ENCODE data around the gene IRF4.

Gene IRF4

DNA sequence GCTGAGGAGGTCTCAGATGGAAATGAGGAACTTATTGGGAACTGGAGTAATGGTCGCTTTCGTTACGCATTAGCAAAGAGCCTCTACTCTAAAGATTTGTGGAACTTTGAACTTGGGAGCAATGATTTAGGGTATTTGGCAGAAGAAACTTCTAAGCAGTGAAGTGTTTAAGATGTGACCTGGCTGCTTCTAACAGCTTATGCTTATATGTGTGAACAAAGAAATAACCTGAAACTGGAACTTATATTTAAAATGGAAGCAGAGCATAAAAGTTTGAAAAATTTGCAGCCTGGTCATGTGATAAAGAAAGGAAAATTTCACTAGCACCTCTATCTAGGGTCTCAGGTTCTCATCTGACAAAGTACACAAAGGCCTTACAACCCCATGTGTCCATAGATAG is 23.5 kb downstream of the IRF4 start:
- TF ChIP-seq RAD21 (IDR thresholded peaks at IDR 0.05; ENCODE audit: low read depth) = no peak
- no peak for TF ChIP-seq TEAD4 (IDR thresholded peaks at IDR 0.05)
- TF ChIP-seq, protein P1, sequence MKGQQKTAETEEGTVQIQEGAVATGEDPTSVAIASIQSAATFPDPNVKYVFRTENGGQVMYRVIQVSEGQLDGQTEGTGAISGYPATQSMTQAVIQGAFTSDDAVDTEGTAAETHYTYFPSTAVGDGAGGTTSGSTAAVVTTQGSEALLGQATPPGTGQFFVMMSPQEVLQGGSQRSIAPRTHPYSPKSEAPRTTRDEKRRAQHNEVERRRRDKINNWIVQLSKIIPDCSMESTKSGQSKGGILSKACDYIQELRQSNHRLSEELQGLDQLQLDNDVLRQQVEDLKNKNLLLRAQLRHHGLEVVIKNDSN (IDR thresholded peaks at IDR 0.05) = no peak
- TF ChIP-seq CEBPB (IDR thresholded peaks at IDR 0.05) = no peak
- TF ChIP-seq CREB1 (IDR thresholded peaks at IDR 0.05; ENCODE audit: low read depth) = no peak

DNA sequence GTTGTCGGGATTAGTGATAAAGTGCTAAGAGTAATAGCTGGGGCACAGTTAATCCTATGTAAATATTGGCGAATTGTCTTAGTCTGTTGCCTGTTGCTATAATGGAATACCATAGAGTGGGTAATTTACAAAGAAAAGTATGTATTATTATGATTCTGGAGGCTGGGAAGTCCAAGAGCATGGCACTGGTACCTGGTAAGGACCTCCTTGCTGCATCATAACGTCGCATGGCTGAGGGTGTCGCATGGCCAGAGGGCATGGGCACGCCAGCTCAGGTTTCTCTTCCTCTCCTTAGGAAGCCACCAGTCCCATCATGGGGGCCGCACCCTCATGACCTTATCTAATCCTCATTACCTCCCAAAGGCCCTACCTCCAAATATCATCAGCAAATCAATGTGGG is 29.7 kb downstream of the IRF4 start:
- TF ChIP-seq, protein P1 (IDR thresholded peaks at IDR 0.05) = no peak
- TF ChIP-seq TAF1 (IDR thresholded peaks at IDR 0.05; ENCODE audit: low read depth) = no peak
- TF ChIP-seq ZBTB7A (IDR thresholded peaks at IDR 0.05; ENCODE audit: low read depth) = no peak
- no peak for TF ChIP-seq NFIC (IDR thresholded peaks at IDR 0.05)
- TF ChIP-seq, protein P2, sequence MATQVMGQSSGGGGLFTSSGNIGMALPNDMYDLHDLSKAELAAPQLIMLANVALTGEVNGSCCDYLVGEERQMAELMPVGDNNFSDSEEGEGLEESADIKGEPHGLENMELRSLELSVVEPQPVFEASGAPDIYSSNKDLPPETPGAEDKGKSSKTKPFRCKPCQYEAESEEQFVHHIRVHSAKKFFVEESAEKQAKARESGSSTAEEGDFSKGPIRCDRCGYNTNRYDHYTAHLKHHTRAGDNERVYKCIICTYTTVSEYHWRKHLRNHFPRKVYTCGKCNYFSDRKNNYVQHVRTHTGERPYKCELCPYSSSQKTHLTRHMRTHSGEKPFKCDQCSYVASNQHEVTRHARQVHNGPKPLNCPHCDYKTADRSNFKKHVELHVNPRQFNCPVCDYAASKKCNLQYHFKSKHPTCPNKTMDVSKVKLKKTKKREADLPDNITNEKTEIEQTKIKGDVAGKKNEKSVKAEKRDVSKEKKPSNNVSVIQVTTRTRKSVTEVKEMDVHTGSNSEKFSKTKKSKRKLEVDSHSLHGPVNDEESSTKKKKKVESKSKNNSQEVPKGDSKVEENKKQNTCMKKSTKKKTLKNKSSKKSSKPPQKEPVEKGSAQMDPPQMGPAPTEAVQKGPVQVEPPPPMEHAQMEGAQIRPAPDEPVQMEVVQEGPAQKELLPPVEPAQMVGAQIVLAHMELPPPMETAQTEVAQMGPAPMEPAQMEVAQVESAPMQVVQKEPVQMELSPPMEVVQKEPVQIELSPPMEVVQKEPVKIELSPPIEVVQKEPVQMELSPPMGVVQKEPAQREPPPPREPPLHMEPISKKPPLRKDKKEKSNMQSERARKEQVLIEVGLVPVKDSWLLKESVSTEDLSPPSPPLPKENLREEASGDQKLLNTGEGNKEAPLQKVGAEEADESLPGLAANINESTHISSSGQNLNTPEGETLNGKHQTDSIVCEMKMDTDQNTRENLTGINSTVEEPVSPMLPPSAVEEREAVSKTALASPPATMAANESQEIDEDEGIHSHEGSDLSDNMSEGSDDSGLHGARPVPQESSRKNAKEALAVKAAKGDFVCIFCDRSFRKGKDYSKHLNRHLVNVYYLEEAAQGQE (IDR thresholded peaks at IDR 0.05; ENCODE audit: low read depth) = no peak

DNA sequence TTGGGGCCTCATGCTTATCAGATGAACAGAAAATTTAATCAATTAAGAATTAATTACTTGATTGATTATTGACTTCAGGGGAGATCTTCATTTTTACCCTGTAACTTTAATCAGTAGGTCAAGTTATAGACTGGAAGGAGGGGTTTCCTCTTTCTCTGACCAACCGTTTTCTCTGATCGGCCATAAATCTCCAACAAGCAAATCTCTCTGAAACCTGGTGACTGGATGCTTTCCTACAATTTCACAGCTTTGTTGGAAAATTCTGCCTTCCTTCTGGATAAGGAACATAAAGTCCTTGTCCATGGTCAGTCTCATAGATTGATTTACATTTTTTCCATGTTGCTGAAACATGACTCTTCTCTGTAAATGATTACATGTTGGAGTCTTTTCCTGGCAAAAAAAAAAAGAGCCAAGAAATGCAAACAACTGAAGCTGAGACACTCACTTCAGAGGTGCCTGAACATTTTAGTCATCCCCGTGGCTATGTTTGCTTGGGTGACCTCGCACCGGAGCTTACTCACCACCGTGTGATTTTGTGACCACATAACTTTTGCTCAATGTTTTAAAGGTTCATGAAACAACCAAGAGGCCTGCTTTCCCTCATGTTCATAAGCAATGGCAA is 31.0 kb downstream of the IRF4 start:
- TF ChIP-seq CREB1 (IDR thresholded peaks at IDR 0.05; ENCODE audit: low read depth) (no peak), RAD21 (IDR thresholded peaks at IDR 0.05; ENCODE audit: low read depth) (no peak)

DNA sequence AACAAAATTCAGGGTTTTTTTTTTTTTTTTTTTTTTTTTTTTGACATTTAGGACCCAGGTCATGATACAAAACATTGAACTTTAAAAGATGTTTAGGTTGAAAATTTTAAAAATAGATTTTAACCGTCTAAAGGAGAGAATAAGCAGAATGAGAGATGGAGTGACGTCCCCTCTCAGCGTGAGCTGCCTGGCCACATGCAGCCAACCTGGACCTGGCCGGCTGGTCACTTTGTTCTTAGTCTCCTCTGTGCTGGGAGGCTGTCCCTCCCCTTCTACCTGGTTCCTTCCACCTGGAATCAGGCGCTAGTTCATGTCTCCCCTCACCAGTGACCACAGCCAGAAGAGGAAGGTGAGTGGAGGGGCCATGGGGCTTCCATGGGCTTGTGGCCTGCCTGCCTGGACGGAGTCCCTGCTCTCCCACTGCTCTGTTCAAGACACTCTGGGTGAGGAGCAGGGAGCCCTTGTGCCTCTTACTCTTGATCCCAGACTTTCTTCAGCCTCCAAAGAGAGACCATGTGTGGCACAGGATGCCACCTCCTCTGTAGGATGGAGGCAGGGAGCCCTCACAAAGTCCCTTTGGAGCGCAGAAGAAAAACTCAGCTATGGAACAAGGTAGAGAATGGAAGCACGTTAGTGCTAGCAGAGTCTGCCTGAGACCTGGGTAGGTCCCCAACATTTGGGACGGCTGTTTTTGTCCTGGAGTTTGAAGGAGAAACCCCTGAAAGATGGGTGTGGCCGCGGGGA is 31.7 kb downstream of the IRF4 start:
- TF ChIP-seq ZBTB7A (IDR thresholded peaks at IDR 0.05; ENCODE audit: low read depth) = no peak
- TF ChIP-seq, protein P3, sequence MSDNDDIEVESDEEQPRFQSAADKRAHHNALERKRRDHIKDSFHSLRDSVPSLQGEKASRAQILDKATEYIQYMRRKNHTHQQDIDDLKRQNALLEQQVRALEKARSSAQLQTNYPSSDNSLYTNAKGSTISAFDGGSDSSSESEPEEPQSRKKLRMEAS (IDR thresholded peaks at IDR 0.05) = no peak
- TF ChIP-seq RAD21 (IDR thresholded peaks at IDR 0.05; ENCODE audit: low read depth) = no peak
- TF ChIP-seq FOXM1 (IDR thresholded peaks at IDR 0.05; ENCODE audit: borderline replicate concordance, low read depth) = no peak
- no peak for TF ChIP-seq CREB1 (IDR thresholded peaks at IDR 0.05; ENCODE audit: low read depth)
- no peak for TF ChIP-seq TAF1 (IDR thresholded peaks at IDR 0.05; ENCODE audit: low read depth)
- TF ChIP-seq TCF12 (IDR thresholded peaks at IDR 0.05; ENCODE audit: low read depth) = no peak
- TF ChIP-seq EP300 (IDR thresholded peaks at IDR 0.05; ENCODE audit: borderline replicate concordance) = no peak
- no peak for TF ChIP-seq NFIC (IDR thresholded peaks at IDR 0.05)
- TF ChIP-seq, protein P2 (IDR thresholded peaks at IDR 0.05; ENCODE audit: low read depth) = no peak
- TF ChIP-seq TEAD4 (IDR thresholded peaks at IDR 0.05) = no peak
- no peak for TF ChIP-seq CEBPB (IDR thresholded peaks at IDR 0.05)
- TF ChIP-seq, protein P1 (IDR thresholded peaks at IDR 0.05) = no peak
- TF ChIP-seq EGR1 (IDR thresholded peaks at IDR 0.05) = no peak
- no peak for TF ChIP-seq YY1 (IDR thresholded peaks at IDR 0.05; ENCODE audit: low read depth)

DNA sequence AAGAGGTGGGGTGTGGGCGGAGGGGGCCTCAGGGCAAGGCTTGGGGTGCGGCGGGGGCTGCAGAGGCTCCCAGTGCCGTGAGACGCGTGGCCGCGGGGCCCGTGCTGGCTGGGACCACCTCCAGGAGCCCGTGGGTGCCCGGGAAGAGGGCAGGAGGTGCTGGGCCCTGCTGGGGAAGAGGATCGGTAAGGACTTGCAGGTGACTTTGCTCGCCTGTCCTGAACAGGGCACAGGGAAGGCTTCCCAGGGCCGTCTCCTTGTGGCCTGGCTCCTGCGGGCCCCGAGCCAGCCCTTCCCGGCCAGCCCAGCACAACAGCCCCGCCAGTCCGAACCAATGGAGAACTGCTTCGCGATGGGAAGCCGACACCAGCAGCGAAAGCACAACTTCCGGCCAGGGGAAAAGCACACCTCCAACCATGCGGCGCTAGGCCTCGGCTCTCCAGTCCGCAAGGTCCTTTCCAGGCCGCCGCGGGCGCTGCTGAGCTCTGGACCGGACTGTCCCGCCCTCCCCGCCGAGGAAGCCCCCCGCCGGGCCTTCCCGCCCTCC is 32.3 kb downstream of the IRF4 start:
- TF ChIP-seq TCF12 (IDR thresholded peaks at IDR 0.05; ENCODE audit: low read depth) (no peak), TEAD4 (IDR thresholded peaks at IDR 0.05) (no peak), EP300 (IDR thresholded peaks at IDR 0.05; ENCODE audit: borderline replicate concordance) (no peak), CREB1 (IDR thresholded peaks at IDR 0.05; ENCODE audit: low read depth) (no peak), NFIC (IDR thresholded peaks at IDR 0.05) (no peak), RAD21 (IDR thresholded peaks at IDR 0.05; ENCODE audit: low read depth) (no peak), TAF1 (IDR thresholded peaks at IDR 0.05; ENCODE audit: low read depth) (no peak), FOXM1 (IDR thresholded peaks at IDR 0.05; ENCODE audit: borderline replicate concordance, low read depth) (no peak), EGR1 (IDR thresholded peaks at IDR 0.05) (no peak), CEBPB (IDR thresholded peaks at IDR 0.05) (no peak)
- TF ChIP-seq, protein P1 (IDR thresholded peaks at IDR 0.05) = no peak
